ENCODE measurements around the gene VPS37C. TPM values are rescaled to one million over a fixed set of nuclear protein-coding genes. Genes with fewer than 3 reads are reported as not detected.

Gene VPS37C
- total RNA-seq, 1 donor, result 13.5 TPM

DNA sequence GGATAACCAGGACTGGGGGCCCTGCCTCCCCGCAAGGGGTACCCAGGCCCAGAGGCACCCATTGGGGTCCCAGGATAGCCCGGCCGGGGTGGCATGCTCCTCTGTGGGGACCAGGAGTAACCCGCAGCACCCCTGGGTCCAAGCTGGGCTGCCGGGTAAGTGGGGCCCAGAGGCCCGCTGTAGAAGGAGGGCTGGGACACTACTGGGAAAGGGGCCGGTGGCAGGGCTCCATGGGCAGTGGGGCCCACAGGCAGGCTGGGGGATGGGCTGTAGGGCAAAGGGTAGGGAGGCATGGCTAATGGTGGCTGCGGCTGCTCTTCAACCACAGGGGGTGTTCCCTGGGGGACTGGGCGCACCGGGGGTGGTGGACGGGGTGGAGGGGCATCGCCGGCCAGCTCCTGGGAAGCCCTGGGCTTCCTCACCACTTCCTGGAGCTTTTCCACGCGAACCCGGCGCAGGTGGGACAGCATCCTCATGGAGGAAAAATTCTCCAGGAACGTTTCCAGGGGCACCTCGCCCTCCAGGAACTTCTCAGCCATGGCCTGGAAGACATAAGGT lies 29.1 kb downstream of the VPS37C start:
- DNase-seq (ENCODE audit: low read depth), result no peak
- H3K4me3 ChIP-seq (ENCODE audit: low read depth, low read length), result no peak overlapping the region
- no peak for TF ChIP-seq CTCF (IDR thresholded peaks at IDR 0.05; ENCODE audit: insufficient read depth, low read length)

GRCh38 chr11:61131586-61131985 lies 29.6 kb downstream of the VPS37C start:
- DNase-seq (ENCODE audit: low read depth), result no peak
- H3K4me3 ChIP-seq (ENCODE audit: low read depth, low read length), result no peak overlapping the region
- TF ChIP-seq CTCF (IDR thresholded peaks at IDR 0.05; ENCODE audit: insufficient read depth, low read length), result no peak

GRCh38 chr11:61131186-61131585 lies 30.0 kb downstream of the VPS37C start:
- TF ChIP-seq CTCF (IDR thresholded peaks at IDR 0.05; ENCODE audit: insufficient read depth, low read length), result no peak
- no peak for DNase-seq (ENCODE audit: low read depth)

GRCh38 chr11:61129639-61130523 lies 31.3 kb downstream of the VPS37C start:
- DNase-seq (ENCODE audit: low read depth), result peak; percentile 80
- peak; percentile 99 for TF ChIP-seq CTCF (IDR thresholded peaks at IDR 0.05; ENCODE audit: insufficient read depth, low read length)
- H3K4me3 ChIP-seq (ENCODE audit: low read depth, low read length), result peak overlapping the region; percentile 18

More at GRCh38 chr11:61131186-61131585, 30.0 kb downstream of the VPS37C start:
- no peak overlapping the region for H3K4me3 ChIP-seq (ENCODE audit: low read depth, low read length)

DNA sequence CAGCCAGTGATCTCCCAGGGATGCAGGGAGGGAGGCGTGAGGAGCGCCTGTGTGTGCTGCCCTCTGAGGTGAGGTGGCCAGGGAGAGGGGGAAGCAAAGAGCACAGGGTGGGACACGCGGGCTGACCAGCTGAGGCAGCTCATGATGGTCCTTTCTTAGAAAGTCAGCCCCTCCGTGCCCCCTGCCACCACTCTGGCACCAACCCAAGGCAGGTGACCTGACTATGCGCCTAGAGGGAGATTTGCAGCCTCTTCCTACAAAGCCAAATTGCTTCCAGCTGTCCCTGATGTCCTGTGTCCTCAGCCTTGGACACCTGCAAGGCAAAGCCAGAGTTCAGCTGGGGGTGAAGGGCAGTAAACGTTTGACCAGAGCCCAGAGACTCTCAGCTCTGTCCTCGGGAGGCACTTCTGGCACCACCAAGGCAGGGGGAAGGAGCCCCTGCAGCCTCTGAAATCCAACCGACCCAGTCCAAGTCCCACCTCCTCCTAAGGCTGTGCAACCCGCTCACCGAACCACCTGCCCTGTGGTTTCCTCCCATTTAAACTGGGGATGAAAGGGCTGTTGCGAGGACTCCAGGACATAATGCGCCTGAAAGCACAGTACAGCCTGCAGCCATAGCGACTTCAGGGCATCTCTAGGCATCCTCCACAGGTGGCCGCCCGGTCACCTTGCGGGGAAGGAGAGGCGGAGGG lies 32.1 kb downstream of the VPS37C start:
- no peak overlapping the region for H3K4me3 ChIP-seq (ENCODE audit: low read depth, low read length)
- DNase-seq (ENCODE audit: low read depth), result no peak
- TF ChIP-seq CTCF (IDR thresholded peaks at IDR 0.05; ENCODE audit: insufficient read depth, low read length), result no peak

- DNase-seq (ENCODE audit: low read depth), result no peak
- TF ChIP-seq CTCF (IDR thresholded peaks at IDR 0.05; ENCODE audit: insufficient read depth, low read length), result no peak
- H3K4me3 ChIP-seq (ENCODE audit: low read depth, low read length), result no peak overlapping the region
These were observed 33.2 kb downstream of the VPS37C start for GRCh38 chr11:61127991-61128390.

Data from fibroblast of the aortic adventitia (primary cell).